Keratinocyte (primary cell): ENCODE data around the gene MBD3L3.

Source experiments
- CTCF ChIP-seq, 3 experiments: IDR thresholded peaks in 1 of 3; conservative IDR thresholded peaks in 1 of 3; optimal IDR thresholded peaks in 1 of 3; 2 replicates in 2 of 3; 3 replicates in 1 of 3; pipeline versions ENCODE3 to v1.5.1; 2011; ENCODE audit warnings: low read length in 3 of 3, mild to moderate bottlenecking in 3 of 3, moderate library complexity in 2 of 3, control low read depth in 1 of 3, inconsistent platforms in 1 of 3; ENCODE audit not compliant: insufficient read depth in 2 of 3; ENCODE audit errors: extremely low read depth in 1 of 3
- EZH2 ChIP-seq: IDR thresholded peaks from one replicate; pipeline ENCODE4 v1.6.1; 2012; ENCODE audit warnings: inconsistent platforms, mild to moderate bottlenecking, low read length, moderate library complexity

GRCh38 chr19:7018828-7019227 lies 39.6 kb downstream of the MBD3L3 start:
- no peak for TF ChIP-seq CTCF (optimal IDR thresholded peaks at IDR 0.05 in 1 of 3, IDR thresholded peaks at IDR 0.05 in 1 of 3, conservative IDR thresholded peaks at IDR 0.05 in 1 of 3; ENCODE audit: extremely low read depth in 1 of 3, insufficient read depth in 2 of 3, low read length in 3 of 3)
- TF ChIP-seq EZH2 = no peak
